ENCODE measurements around the gene THPO.
"Not testable (repeated sequence)": the region's sequence is repeated elsewhere in the genome, so short reads cannot be mapped to it uniquely, and the experiment has no call there.

THPO gene

DNA sequence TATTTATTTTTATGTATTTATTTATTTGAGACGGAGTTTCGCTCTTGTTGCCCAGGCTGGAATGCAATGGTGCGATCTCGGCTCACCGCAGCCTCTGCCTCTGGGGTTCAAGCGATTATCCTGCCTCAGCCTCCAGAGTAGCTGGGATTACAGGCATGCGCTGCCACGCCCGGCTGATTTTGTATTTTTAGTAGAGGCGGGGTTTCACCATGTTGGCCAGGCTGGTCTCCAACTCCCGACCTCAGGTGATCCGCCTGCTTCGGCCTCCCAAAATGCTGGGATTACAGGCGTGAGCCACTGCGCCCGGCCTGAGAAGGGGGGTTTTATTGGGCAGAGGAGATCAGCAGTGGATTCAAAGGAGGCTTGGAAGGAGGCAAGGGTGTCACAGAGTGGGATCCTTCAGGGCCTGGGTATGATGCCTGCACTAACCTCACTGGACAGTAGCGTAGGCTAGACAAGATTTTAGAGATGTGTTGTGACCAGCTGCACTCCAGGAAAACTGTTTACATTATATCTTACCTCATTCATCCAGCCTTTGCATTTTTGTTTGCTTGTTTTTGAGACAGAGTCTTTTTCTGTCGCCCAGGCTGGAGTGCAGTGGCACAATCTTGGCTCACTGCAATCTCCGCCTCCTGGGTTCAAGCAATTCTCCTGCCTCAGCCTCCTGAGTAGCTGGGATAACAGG lies 38.4 kb downstream of the THPO start:
- not testable (repeated sequence) for H3K27me3 Mint-ChIP-seq (ENCODE audit: low read depth); H3K27ac Mint-ChIP-seq; H3K4me3 Mint-ChIP-seq; H3K9me3 Mint-ChIP-seq
- peaks cover 12% of the 10 kb centered on the region for H3K36me3 Mint-ChIP-seq (ENCODE audit: low read depth)
- peaks cover 23% of the 10 kb centered on the region for H3K4me1 Mint-ChIP-seq (ENCODE audit: low read depth)

DNA sequence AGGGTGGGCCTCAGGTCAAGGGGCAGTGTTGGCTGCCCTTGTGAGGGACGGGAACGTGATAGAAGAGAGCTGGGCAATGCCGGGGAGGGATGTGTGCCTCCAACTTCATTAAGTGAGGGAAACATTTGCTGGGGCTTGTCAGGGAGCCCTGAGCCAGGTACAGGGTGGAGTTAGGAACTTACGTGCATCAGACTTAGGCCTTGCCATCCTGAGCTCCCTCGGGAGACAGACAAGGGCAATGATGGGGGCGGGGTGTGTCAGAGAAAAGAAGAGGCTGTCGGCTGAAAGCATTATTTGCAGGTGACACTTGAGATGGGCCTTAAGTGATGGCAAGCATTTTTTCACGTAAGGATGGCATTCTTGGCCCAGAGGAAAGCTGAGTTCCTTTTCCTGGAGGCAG lies 39.0 kb downstream of the THPO start:
- Mint-ChIP-seq H3K36me3 (ENCODE audit: low read depth) (peaks cover 18% of the 10 kb centered on the region), H3K4me3 (no peak overlapping the region), H3K4me1 (ENCODE audit: low read depth) (peaks cover 29% of the 10 kb centered on the region), H3K27ac (no peak overlapping the region), H3K9me3 (no peaks in the 10 kb centered on the region), H3K27me3 (ENCODE audit: low read depth) (peaks cover 6% of the 10 kb centered on the region)

DNA sequence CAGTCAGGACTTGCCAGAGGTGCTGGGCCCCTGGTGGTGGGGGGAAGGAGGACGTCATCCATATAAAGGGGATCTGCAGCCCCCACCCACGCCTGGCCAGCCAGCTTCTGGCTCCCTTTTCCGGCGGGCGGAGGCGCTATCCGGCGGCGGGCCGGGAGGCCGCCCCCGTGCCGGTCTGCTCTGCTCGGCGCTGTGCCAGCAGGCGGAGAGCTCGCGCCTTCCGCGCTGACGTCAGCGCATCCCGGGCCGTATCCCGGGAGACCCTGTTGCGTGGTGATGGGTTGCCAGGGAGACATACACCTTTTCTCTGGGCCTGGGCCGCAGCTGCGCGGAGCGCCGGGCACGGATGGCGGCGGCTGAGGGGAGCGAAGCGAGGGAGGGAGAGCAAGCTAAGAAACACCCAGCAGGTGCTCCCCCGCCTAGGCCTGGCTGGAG lies 39.5 kb downstream of the THPO start:
- Mint-ChIP-seq H3K4me1 (ENCODE audit: low read depth) (peaks cover 33% of the 10 kb centered on the region), H3K4me3 (no peak overlapping the region), H3K27me3 (ENCODE audit: low read depth) (peaks cover 6% of the 10 kb centered on the region), H3K27ac (no peak overlapping the region), H3K36me3 (ENCODE audit: low read depth) (peaks cover 22% of the 10 kb centered on the region), H3K9me3 (no peaks in the 10 kb centered on the region)

DNA sequence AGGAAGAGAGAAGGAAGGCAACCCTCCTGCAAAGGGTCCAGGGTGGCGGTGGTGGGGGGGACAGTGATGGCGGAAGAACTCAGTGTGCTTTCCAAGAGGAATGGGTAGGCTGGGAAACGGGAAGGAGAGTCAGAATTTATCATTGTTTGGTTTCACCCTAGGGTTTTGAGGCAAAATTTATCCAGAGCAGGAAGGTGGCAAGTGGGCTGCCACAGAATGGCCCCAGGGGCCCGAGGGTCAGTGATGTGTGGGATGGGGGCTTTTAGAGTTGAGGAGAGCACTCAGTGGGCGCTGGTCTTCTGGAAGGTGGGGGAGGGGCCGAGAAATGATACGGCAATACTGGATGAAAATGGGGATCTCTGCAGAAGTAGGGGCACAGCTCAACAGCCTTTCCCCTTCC lies 40.0 kb downstream of the THPO start:
- Mint-ChIP-seq H3K36me3 (ENCODE audit: low read depth) (peaks cover 27% of the 10 kb centered on the region), H3K27ac (no peak overlapping the region), H3K9me3 (no peaks in the 10 kb centered on the region), H3K27me3 (ENCODE audit: low read depth) (peaks cover 6% of the 10 kb centered on the region), H3K4me3 (peak overlapping the region; percentile 32), H3K4me1 (ENCODE audit: low read depth) (peaks cover 38% of the 10 kb centered on the region)

DNA sequence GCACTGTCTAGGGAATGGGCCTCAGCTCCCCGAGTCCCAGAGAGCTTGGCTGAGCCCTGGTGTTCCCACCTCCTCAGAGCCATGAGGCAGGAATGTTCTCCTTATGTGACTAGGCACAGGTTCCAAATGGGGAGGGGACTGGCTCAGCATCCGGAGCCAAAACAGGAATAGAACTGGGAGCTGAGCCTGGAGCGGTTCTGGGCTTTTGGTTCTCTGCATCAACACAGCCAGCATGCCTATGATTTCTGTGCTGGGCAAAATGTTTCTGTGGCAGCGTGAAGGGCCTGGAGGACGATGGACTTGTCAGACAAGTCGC lies 40.6 kb downstream of the THPO start, which contains the start of gene FAM131A:
Gene FAM131A (plus strand): TSS at position 202 of the 316 bp plus-strand sequence. CDS start 31 bp downstream, at position 233.
- H3K4me1 Mint-ChIP-seq (ENCODE audit: low read depth) = peaks cover 44% of the 10 kb centered on the region
- H3K9me3 Mint-ChIP-seq = no peaks in the 10 kb centered on the region
- peak within 1 kb of the TSS; percentile 84 for H3K27ac Mint-ChIP-seq
- peaks cover 6% of the 10 kb centered on the region for H3K27me3 Mint-ChIP-seq (ENCODE audit: low read depth)
- H3K36me3 Mint-ChIP-seq (ENCODE audit: low read depth) = peaks cover 34% of the 10 kb centered on the region
- H3K4me3 Mint-ChIP-seq = peak within 1 kb of the TSS; percentile 84

DNA sequence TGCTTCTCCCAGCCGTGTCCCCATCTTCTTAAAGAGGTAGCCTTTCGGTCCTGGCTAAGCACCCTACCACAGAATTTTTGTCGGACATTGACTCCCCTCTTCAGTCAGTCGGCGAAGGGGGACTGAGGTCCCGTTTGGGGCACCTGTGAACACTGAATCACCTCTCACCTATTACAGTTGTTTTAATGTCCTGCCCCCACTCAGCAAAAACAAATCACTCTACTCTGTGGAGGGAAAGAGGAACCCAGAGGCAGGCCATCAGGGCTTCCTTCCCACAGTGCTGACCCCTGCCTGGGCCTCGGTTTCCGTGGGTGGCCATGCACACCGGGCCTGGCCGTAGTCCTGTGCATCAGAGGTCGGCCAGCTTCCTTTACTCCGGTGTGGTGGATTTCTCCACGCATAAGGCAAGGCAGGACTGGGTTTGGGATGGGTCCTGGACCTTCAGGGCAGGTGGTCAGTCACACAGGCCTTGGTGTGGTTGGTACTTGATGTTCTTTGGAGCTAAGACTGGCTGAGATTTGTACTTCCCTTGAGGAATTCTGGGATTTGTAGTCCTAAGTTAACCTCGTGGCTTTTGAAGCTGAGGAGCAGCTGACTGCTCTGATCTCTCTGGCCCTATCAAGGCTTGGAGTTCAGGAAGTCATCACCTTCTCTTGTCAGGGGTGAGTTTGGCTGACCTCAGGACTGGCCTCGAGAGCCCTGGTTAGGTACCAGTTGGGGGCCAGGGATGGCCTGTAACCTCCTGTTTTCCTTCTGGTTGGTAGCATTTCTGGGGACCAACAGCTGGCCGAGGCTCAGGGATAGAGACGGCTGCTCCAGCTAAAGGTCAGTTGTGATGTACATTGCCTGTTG lies 41.2 kb downstream of the THPO start:
- Mint-ChIP-seq H3K27me3 (ENCODE audit: low read depth) (peaks cover 6% of the 10 kb centered on the region), H3K4me1 (ENCODE audit: low read depth) (peaks cover 46% of the 10 kb centered on the region), H3K4me3 (peak overlapping the region; percentile 84), H3K9me3 (no peaks in the 10 kb centered on the region), H3K36me3 (ENCODE audit: low read depth) (peaks cover 39% of the 10 kb centered on the region), H3K27ac (peak overlapping the region; percentile 84)

DNA sequence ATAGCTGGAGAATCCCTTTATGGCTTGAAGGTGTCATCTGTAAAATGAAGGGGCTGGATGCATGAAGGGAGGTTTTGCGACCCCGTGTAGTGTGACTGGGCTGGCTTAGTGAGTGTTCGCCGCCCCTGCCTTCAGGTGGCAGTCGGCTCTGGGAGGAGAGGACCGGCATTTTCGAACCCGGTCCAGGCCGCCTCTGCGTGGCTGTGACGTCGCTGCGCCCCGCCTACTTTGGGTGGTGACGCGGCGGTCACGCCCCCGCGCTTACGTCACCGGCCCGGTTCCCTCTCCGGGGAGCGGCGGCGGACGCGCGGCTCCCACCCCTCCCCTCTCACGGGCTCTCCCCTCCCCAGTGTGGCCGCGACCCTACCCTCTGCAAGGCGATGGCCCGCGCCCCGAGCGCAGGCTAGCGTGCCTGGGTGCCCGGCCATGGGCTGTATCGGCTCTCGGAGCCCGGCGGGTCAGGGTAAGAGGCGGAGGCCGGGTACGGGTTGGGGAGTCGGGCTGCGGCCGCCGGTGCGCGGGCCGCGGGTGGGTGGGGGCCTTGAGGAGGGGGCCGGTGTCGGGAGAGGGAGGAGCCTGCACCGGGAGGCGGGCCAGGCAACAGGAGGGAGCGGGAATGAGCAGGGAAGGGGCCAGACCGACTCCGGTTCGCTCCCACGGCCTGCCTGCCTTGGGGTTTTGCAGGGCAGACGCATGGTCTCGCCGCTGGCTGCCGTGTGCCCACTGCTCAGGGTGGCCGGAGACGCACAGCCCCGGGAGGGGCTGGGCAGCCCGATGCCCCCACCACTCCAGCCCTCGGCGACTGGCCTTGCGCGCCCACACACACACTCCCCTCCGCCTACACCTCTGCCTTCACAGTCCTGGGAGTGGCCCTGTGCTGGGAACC lies 42.1 kb downstream of the THPO start:
- H3K4me1 Mint-ChIP-seq (ENCODE audit: low read depth) = peaks cover 44% of the 10 kb centered on the region
- no peaks in the 10 kb centered on the region for H3K9me3 Mint-ChIP-seq
- peaks cover 48% of the 10 kb centered on the region for H3K36me3 Mint-ChIP-seq (ENCODE audit: low read depth)
- peaks cover 6% of the 10 kb centered on the region for H3K27me3 Mint-ChIP-seq (ENCODE audit: low read depth)
- H3K27ac Mint-ChIP-seq = peak overlapping the region; percentile 86
- H3K4me3 Mint-ChIP-seq = peak overlapping the region; percentile 84

DNA sequence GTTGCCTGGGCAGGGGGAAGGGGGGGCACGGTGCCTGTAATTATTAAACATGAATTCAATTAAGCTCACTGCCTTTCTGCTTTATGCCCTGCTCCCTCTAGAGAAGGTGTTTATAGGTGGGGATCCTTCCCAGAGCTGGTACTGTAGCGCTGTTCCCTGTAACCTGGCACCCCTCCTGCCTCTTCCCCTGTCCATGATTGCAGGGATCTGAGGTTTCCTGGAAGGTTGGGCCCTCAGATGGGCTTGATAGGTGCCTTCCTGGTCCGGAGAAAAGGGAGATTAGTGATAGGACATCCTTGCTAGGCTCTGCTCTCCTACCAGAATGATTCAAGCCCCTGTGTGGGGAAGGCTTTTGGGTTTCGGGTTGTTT lies 42.7 kb downstream of the THPO start:
- Mint-ChIP-seq H3K36me3 (ENCODE audit: low read depth) (peaks cover 52% of the 10 kb centered on the region), H3K9me3 (no peaks in the 10 kb centered on the region), H3K27me3 (ENCODE audit: low read depth) (peaks cover 6% of the 10 kb centered on the region), H3K4me3 (peak overlapping the region; percentile 67), H3K4me1 (ENCODE audit: low read depth) (peaks cover 40% of the 10 kb centered on the region), H3K27ac (peak overlapping the region; percentile 86)

DNA sequence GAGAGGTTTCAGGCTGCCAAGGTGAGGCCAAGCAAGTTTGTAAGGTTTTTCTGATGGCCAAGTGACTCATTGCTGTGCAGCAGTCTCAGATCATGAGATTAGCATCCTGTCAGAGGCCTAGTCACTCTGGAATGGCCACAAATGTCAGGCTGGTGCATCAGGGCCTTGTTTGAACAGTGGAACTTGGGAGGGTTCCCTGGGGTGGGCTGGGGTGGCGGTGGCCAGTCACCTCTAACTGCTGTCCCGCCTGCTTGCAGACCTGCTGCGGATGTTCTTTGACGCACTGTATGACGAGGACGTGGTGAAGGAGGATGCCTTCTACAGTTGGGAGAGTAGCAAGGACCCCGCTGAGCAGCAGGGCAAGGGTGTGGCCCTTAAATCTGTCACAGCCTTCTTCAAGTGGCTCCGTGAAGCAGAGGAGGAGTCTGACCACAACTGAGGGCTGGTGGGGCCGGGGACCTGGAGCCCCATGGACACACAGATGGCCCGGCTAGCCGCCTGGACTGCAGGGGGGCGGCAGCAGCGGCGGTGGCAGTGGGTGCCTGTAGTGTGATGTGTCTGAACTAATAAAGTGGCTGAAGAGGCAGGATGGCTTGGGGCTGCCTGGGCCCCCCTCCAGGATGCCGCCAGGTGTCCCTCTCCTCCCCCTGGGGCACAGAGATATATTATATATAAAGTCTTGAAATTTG lies 43.4 kb downstream of the THPO start:
- Mint-ChIP-seq H3K4me3 (peak overlapping the region; percentile 28), H3K27me3 (ENCODE audit: low read depth) (peaks cover 6% of the 10 kb centered on the region), H3K4me1 (ENCODE audit: low read depth) (peaks cover 40% of the 10 kb centered on the region), H3K9me3 (no peaks in the 10 kb centered on the region), H3K36me3 (ENCODE audit: low read depth) (peaks cover 57% of the 10 kb centered on the region), H3K27ac (peak overlapping the region; percentile 65)

DNA sequence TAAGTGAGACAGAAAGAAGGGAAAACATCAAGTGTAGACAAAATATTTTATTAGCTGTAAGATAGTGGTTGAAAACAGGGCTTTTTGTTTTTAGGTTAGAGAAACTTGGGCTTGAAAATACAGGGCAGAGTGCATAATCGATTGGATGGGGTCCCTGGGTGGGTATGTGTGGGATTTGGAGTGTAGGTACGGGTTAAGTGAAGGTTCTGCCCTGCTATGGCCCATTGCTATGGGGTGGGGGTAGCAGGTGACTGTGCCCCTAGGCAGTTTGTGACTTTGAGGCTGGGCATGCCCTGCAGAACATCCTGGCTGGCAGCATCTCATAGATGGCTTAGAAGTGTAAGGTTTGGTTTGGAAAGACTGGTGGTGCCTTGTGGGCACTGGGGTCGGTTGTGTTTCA lies 44.3 kb downstream of the THPO start:
- peaks cover 65% of the 10 kb centered on the region for H3K36me3 Mint-ChIP-seq (ENCODE audit: low read depth)

DNA sequence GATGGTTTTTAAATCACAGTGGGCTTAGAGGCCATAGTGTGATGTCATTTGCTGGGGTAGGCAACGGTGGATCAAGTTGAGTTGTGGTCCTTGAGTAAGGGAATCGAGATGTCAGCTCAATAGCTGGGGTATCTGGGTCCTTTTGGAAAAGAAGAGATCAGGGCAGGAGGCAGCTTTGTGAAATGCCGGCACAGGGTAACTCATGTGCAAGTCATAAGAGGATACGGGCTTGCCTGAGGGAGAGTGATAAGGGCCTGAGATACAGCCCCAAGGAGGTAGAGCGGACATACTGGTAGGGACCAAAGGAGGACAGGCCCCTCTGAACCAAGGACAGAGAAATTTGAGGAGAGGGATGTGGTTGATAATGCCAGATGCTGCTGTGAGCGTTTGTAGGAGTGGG lies 44.8 kb downstream of the THPO start:
- no peaks in the 10 kb centered on the region for H3K9me3 Mint-ChIP-seq
- H3K4me3 Mint-ChIP-seq = no peak overlapping the region
- peaks cover 68% of the 10 kb centered on the region for H3K36me3 Mint-ChIP-seq (ENCODE audit: low read depth)
- H3K4me1 Mint-ChIP-seq (ENCODE audit: low read depth) = peaks cover 36% of the 10 kb centered on the region
- peak overlapping the region; percentile 65 for H3K27ac Mint-ChIP-seq
- peaks cover 6% of the 10 kb centered on the region for H3K27me3 Mint-ChIP-seq (ENCODE audit: low read depth)

More for the DNA sequence above, 44.3 kb downstream of the THPO start:
- Mint-ChIP-seq H3K4me1 (ENCODE audit: low read depth) (peaks cover 36% of the 10 kb centered on the region), H3K4me3 (peak overlapping the region; percentile 23), H3K27ac (peak overlapping the region; percentile 65), H3K9me3 (no peaks in the 10 kb centered on the region), H3K27me3 (ENCODE audit: low read depth) (peaks cover 6% of the 10 kb centered on the region)

DNA sequence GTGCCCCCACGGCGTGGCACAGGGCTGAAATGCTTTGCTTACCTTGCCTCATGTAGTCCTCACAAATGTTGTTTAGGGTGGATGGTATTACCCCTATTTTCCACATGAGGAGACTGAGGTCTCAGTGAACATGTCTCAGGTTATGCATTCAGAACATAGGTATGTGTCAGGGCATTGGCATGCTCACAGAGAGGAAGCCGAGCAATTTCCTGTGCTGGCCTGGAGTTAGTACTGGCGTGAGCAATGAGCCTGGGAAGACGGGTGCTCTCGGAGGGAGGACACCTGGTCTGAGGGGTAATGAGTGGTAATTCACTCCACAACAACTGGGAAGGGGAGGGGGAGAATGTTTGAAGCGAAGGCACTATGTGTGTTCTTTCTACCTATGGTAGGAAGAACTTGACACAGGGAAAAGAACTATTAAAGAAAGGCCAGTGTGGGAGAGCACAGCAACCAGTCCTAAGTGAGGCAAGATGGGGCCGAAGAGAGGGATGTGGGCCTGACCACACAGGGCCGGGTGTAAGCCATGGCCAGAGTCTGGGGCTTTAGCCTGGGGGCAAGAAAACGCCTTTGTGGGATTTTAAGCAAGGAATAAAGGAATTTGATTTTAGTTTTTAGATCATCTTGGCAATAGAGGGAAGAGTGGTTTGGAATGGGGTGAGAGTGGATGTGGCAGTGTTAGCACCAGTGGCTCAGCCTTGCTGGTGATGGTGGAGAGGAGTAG lies 45.5 kb downstream of the THPO start:
- H3K4me3 Mint-ChIP-seq = no peak overlapping the region
- H3K4me1 Mint-ChIP-seq (ENCODE audit: low read depth) = peaks cover 31% of the 10 kb centered on the region
- H3K27ac Mint-ChIP-seq = peak overlapping the region; percentile 65
- peaks cover 2% of the 10 kb centered on the region for H3K27me3 Mint-ChIP-seq (ENCODE audit: low read depth)
- peaks cover 68% of the 10 kb centered on the region for H3K36me3 Mint-ChIP-seq (ENCODE audit: low read depth)
- H3K9me3 Mint-ChIP-seq = no peaks in the 10 kb centered on the region

DNA sequence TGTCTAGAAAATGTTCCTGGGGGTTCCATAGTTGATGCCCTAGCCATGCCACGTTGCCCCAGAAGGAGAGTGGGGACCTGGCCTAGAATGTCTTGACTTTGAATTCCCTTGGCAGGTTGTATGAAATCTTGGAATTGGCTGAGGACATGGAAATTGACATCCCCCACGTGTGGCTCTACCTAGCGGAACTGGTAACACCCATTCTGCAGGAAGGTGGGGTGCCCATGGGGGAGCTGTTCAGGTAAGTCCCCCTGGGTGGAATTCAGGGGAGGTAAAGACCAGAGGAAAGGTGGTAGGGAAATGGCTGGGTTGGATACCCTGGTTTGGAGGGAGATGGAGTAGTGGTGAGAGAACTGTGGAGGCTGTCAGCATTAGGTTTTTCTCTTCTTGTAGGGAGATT lies 49.5 kb downstream of the THPO start:
- Mint-ChIP-seq H3K27ac (no peak overlapping the region), H3K4me3 (no peak overlapping the region), H3K36me3 (ENCODE audit: low read depth) (peaks cover 83% of the 10 kb centered on the region)

More for the DNA sequence above, 49.5 kb downstream of the THPO start:
- H3K9me3 Mint-ChIP-seq = no peaks in the 10 kb centered on the region
- H3K27me3 Mint-ChIP-seq (ENCODE audit: low read depth) = no peaks in the 10 kb centered on the region
- peaks cover 14% of the 10 kb centered on the region for H3K4me1 Mint-ChIP-seq (ENCODE audit: low read depth)
